Embryonic facial prominence (tissue), 1 donor: ENCODE data around the gene NID2.

Experiments
- DNase-seq: peaks from one replicate; pipeline ENCODE4 v3.0.0-alpha.2; 2016; ENCODE audit errors: extremely low spot score

Gene NID2

DNA sequence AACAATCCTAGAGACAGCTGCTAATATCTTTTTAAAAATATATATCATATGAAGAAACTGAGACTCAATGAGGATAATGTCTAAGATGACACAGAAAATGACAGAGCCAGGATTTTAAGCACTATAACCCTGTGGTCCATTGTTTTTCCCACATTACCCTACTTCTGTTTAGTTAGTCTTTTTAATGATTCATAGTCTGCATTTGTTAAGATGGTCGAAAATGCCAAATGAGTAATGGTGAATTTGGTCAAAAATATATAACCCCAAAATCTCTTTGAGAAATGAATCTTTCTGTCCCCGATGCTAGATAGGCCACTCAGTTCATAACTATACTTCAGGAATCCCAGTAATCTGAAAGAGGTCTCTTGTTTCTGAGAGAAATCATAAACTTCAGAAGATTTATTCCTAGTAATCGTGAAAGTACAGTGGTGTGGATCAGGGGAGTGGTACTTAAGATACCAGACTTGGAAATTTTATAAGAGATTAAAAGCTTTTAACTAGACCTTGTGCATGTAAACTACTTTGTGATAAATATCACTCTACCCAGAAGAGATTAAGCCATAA lies 68.8 kb downstream of the NID2 start:
- DNase-seq, result no peak

DNA sequence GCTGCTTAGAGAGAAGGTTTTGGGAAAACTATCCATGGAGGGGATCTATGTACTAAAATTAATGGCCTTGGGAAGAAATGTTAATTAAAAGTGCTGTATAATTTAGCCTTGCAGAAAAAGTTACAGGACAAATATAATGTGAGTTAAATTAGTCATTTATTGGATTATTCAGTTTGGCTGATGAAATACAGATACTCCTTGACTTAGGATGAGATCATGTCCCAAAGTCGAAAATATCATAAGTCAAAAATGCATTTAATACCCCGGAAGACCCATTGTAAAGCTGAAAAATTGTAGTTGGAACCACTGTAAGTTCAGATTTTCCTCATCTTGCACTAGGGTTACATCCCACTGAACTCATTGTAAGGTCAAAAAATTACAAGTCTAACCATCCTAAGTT lies 69.8 kb downstream of the NID2 start:
- DNase-seq, result no peak

DNA sequence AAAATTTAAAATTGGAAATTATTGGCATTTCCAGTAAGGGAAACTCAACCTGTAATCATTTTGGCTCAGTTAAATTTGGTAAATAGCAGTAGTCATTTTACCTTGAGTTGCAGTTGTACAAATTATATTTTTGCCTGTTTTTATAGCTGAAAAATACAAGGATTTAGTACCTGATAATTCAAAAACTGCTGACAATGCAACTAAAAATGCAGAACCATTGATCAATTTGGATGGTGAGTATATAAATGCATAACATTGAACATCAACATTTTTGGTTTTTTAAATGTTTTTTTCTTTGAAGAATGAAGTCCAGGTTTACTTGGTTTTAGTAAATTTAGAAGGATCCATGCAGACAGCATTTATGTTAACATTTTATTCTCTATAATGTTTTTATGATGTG lies 70.5 kb downstream of the NID2 start:
- DNase-seq, result no peak

DNA sequence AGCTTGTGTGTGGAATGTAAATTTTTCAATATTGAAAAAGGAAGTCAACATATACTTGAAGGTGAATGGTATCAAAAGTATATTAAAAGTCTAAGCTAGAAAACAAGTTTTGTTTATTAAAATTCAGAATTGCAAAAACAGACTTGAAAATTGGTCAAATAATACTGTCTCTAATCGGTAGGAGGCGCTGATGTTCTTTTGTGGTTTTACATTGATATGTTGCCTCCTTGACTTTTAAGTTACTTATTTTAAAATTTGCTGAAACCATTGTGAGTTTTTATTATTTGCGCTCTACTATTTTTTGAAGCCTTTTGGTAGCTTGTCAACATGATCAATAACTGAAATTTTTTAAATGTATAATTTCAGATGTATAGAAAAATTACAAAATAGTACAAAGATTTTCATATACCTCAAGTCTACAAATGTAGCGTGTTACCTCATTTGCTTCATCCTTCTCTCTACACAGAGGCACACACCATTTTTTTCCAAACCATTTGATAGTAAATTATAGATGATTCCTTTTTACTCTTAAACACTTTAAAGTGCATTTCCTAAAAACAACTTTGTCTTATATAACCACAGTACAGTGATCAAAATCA lies 72.6 kb downstream of the NID2 start:
- DNase-seq, result no peak

DNA sequence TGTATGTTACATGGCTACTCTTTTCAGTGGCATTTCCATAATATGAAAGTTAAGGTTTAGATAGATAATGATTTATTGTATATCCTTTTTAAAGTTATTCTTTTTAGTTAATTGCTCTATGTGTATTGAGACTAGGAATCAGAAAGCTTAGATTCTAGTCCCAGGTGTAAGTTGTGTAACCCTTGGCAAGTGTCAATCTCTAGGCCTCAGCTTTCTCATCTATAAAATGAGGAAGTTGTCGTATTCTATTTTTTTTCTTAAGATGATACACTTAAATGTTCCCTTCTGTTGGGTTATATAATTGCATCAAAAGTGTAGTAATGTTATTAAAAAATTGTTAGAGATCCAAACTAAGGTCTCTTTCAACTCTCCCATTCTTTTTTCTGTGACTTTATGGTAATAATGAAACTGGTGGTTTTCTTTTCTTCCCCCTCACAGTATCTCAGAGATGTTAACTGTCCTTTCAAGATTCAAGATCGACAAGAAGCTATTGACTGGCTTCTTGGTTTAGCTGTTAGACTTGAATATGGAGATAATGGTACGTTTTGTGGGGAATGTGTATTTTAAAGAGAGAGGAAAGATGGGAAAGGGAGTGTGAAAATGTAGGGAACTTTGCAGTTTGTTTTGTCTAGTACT lies 75.5 kb downstream of the NID2 start:
- no peak for DNase-seq

DNA sequence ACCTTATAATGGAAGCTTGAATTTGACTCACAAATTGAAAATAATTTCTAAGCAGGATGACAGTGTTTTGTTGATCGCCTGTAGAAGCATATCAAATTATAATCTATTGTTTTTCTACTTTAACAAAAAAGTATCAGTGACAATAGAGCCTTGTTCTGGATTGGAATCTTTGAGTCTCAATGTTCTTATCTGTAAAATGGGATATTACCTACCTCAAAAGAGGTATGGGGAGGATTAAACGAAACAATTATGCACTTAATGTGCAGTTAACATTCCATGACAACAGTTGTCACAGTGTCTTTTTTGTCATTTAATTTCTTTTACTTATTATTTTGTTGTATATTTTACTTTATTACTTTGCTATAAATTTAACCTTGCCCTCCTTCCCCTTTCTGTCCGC lies 78.4 kb downstream of the NID2 start:
- DNase-seq, result no peak

DNA sequence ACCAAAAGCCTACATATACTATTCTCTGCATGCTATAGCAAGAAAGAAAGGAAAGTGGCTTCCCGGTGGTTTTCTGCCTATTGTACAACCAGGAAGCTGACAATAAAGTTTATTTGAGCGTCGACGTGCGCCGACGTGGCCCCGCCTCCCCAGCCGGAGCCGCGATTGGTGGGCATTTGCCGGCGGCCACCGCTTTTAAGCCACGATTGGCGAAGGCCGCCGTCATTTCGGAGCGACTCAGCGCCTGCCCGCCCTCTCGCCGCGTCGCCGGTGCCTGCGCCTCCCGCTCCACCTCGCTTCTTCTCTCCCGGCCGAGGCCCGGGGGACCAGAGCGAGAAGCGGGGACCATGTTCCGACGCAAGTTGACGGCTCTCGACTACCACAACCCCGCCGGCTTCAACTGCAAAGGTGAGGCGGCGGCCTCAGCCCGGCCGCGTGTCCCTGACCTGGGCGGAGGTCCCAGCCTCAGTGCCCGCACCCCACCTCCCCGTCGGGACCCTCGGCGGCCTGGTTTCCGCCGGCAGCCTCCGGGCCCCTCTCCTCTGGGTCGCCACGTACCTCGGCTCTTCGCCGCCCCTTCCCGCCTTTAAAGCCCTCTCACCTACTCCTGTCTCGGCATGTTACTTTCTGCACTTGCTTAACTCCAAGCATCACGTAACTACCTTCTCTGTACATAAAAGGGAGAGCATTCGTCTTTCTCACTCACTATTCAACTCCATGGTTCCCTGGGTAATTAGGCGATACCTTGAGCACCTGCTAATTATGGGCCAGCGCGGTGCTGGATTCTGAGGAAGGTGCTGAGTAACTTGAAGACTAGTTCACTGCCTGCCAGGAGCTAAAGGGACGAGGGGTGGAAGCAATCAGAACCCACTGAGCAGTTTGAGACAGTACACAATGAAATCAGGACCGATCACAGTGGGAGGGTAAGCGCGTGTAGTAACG lies 79.3 kb downstream of the NID2 start, which contains the start of gene RTRAF:
RTRAF (plus strand) TSS at position 254 of the 942 bp plus-strand sequence; CDS start at position 348, 94 bp downstream.
- DNase-seq, result peak; percentile 90

DNA sequence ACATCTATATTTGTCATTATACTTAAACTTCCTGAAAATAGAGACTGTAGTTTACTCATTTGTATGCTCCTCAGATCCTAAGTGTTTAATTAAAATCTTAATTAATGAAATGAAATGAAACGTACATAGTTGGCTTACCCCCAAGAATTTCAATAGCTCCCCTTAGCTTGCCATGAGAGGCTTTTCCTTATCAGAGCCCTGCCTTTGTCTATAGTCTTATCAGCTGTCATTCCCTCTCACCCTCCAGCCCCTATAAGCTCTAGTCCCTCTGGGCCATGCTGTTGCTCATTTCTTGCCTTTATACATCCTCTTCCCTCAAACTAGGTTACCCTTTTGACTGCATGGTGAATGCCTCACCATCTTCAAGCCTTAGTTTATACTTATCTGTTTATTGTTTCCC lies 80.6 kb downstream of the NID2 start:
- DNase-seq, result no peak

DNA sequence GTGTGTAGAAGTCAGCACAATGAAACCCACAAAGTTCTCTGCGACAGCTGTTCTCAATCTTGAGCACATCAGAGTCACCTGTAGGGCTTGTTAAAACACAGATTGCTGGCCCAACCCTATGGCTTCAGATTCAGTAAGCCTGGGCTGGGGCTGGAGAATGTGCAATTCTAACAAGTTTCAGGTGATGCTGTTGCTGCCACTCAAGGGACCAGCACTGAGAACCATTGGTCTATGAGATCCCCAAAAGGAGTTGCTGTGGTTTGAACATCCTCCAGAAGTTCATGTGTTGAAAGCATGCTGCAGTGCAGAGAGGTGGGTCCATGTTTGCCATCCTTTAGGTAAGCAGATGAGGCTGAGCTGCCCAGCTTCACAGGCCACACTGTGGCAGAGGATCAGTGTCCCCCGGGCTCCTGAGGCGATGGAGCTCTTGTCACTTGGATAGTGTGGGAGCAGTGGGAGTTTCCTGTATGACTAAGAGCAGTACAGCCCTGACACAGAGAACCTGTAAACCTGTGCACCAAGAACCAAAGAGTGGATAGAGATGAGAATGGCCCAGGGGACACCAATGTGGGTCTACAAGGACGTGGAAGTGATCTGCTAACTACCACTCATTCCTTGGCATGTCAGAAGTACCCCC lies 87.5 kb downstream of the NID2 start:
- no peak for DNase-seq

DNA sequence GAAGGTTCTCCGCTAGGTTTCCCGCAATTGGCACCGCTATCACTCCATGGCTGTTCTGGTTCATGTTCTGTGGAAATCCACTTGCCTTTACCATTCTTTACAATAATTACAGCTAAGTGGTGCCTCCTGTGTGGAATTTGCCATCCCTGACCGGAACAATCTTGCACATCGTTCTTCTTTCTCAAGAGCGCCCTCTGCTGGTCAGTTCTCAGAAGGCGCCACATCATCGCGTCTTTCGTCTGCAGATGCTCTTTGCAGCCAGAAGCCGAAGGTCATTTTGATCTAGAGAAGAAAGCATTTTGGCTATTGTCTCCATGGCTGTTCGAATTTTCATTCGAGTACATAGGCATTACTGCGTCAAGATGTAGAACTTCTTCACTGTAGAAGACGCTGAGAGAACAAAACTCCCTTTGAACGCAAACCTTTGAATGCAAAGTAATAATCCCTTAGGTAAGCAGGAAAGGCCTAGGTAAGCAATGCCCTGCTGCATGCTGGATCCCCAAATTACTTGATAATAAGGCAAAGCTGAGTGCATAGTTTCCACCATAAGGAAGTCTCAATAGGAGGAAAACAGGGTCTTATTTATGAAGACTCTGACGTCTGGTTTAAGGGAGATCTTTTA lies 89.7 kb downstream of the NID2 start:
- peak; percentile 51 for DNase-seq

DNA sequence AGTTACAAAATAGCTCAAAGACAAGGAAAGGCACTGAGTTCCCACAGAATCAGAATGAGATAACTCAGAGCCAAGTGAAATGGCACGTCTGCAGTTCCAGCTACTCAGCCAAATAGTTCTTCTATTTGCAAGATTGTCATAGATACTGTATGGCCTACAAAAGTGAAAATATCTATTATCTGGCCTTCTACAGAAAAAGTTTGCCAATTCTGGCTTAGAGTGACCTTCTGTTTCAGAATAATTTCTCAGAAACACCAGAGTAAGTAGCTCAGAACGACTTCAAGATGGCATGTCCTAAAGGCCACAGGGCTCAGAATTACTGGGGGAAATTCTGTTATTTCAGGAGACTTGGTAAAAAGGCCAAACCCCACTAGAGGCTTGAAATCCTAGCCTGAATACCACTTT lies 90.2 kb downstream of the NID2 start:
- DNase-seq, result no peak

DNA sequence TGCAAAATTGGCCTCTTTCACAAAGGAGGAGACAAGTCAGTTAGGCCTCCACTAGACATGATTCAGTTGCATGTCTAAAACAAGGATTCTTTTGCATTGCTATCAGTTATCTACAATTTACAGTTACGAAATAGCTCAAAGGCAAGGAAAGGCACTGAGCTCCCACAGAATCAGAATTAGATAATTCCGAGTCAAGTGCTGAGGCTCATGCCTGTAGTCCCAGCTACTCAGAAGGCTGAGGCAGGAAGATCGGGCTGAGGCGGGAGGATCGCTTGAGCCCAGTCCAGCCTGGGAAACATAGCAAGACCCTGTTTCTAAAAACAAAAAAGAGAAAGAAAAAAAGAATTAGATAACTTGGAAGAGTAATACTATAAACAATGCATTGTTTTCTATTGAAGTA lies 91.8 kb downstream of the NID2 start:
- no peak for DNase-seq

DNA sequence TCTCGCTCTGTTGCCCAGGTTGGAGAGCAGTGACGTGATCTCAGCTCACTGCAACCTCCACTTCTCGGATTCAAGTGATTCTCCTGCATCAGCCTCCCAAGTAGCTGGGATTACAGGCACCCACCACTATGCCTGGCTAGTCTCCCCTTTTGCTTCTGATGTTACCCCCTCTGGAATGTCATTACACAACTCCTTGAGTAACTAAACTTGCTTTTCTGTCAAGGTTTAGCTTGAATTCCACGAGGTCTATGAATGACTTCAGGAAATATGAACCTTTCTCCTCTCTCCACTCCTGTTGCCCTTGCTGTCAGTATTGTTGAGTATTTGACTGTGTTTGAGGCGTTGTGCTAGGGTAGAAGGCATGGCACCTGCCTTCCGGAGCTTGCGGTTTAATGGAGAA lies 96.3 kb downstream of the NID2 start:
- DNase-seq, result no peak

DNA sequence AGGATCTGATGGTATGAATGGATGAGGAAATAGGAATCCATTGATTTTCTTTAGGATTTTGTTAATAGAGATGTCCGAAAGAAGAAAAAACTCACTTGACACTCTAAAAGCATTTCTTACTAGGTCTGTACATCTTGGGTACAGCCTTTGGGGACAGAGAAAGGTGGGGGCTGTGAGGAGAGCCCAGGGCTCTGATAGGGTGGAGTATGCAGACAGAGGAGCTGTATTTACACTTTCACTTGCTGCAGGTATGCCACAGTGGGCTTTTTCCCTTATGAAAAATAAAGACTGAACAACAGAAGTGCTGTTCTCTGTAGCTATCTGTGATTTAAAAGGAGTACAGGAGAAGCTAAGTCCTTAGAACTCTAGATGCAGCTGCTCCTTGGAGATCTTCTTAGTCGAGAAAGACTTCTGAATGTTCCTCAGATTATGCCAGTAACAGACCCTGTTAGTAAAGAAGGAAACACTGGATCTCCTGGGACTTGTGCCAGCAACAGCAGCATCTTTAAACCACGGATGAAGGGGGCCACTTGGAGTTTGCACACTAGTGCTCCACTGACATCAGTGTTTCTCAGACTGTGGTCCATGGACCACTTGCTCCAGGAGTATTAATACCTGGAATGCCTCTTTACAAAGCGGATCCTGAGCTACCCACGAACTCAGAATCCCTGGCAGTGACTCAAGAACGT lies 98.9 kb downstream of the NID2 start:
- DNase-seq, result no peak

DNA sequence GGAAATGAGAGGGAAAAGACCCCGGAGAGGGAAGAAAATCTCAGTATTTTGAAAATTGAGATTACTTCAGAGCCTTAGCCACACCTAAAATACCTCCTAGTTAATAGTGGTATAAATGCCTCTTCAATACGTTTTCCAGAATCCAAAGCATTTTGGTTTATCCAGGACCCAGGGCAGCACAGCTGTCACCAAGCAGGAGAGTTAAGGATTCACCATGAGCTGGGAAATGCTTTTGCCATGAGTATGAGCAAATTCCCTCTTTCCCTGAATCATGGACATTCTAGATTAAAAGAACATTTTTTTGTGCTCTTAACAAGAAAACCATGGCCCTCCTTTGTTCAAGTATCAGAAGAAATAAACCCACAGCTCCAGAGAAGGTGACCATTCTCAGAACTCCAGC lies 101.3 kb downstream of the NID2 start:
- no peak for DNase-seq

DNA sequence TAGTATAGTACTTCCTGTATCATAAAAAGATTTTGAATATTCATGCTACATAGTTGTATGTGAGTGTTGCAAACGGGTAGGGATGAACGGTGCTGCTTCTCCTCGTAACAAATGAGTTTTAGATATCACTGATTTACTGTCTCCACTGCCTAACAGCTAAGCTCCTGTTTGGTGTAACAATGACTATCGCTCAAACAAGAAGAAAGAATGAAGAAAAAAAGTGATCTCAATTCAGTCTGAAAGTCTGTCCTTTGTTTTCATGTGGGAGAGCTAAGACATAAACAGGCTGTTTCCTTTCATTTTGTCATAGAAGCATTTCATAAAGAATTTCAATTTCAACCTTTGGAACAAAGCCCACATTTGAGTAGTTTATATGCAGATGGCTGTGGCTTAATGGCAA lies 105.6 kb downstream of the NID2 start:
- no peak for DNase-seq

DNA sequence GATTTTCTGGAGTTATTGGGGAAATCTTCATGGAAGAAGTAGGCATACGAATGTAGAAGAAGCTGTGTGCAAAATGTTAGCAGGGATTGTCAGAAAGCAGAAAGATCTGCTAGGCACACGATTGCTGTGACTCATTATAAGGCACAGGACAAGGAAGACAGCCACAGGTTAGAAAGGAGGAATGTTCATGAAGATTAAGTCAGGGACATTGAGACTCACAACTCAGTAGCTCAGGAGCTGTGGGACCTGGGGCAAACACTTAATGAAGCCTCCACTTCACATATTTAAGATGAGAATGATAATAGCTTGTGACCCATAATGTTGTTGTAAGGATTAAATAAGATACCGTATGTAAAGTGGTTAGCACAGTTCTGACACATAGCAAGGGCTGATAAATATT lies 106.1 kb downstream of the NID2 start:
- no peak for DNase-seq

DNA sequence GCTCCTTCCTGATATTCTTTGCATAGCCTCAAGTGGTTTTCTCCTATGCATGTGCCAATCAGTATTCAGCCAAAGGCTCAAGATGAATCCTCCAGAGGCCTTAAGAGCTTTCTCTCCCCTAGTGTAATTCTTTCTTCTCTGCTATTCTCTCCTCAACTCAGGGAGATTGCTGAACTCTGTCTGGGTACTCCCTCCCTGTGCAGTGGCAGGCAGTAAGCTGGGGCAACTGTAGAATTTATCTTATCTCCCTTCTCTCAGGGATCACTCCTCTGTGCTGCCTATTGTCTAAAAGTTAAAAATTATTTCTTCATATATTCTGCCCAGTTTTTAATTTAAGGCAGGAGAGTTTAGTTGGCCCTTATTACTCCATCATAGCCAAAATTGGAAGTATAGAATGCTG lies 108.0 kb downstream of the NID2 start:
- no peak for DNase-seq

DNA sequence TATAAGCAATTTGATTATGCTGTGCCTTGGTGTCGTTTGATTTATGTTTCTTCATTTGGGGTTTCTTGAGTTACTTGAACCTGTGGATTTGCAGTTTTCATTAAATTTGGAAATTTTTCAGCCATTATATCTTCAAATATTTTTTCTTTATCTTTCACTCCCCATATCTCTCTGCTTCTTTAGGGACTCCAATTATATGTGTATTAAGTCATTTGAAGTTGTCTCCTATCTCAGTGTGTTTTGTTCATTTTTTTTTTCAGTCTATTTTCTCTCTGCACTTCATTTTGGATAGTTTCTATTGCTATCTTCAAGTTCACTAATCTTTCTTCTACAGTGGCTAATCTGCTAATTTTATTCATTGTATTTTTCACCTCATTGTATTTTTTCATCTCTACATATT lies 108.9 kb downstream of the NID2 start:
- DNase-seq, result no peak

DNA sequence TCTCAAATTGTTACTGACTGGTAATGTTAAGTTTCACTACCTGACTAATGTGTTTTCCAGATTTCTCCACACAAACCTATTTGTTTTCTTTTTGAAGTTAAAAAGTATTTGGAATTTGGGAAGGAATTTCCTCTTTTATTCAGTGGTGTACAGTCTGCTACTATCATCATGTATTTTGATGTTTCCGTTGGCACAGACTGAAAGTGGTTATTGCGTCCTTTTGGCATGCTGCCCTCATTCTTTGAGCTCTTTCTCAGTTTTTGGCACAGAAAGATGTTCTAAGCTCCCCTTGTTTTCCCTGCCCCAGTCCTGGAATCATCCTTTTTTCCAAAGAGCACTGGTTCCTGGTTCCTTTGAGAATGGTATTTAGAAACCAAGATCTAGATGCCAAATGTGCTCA lies 110.9 kb downstream of the NID2 start:
- DNase-seq, result no peak
